GM18508 (cell line): ENCODE measurements around the gene TMC8.
"Not testable (repeated sequence)": the region's sequence is repeated elsewhere in the genome, so short reads cannot be mapped to it uniquely, and the experiment has no call there.

Experiments
- ATAC-seq: cut with Tn5 transposase; IDR thresholded peaks from one replicate; pipeline ENCODE4 v1.9.1; 2021; ENCODE audit warnings: moderate number of reproducible peaks; ENCODE audit not compliant: insufficient read depth, unreplicated experiment

Gene TMC8

GRCh38 chr17:78108726-78109488 is 21.7 kb upstream of the TMC8 start:
- ATAC-seq: no peak

GRCh38 chr17:78109489-78109761 is 21.1 kb upstream of the TMC8 start:
- no peak for ATAC-seq

- no peak for ATAC-seq
Measured at GRCh38 chr17:78110363-78111015, 20.1 kb upstream of the TMC8 start.

- no peak for ATAC-seq
Measured at GRCh38 chr17:78111016-78111726, 19.4 kb upstream of the TMC8 start.

GRCh38 chr17:78111727-78112517 is 18.6 kb upstream of the TMC8 start:
- no peak for ATAC-seq

- ATAC-seq: no peak
Measured at GRCh38 chr17:78112518-78113471, 17.8 kb upstream of the TMC8 start.

GRCh38 chr17:78113804-78114785 is 16.5 kb upstream of the TMC8 start:
- ATAC-seq: no peak

GRCh38 chr17:78114831-78115723 is 15.5 kb upstream of the TMC8 start:
- ATAC-seq: no peak

- ATAC-seq: not testable (repeated sequence)
Measured at GRCh38 chr17:78115803-78116202, 14.8 kb upstream of the TMC8 start.

- ATAC-seq: no peak
Measured at GRCh38 chr17:78116411-78116810, 14.2 kb upstream of the TMC8 start.

- ATAC-seq: no peak
Measured at GRCh38 chr17:78117027-78117981, 13.3 kb upstream of the TMC8 start.

- no peak for ATAC-seq
Measured at GRCh38 chr17:78118801-78119241, 11.8 kb upstream of the TMC8 start.

GRCh38 chr17:78120537-78120936 is 10.0 kb upstream of the TMC8 start:
- no peak for ATAC-seq

- ATAC-seq: no peak
Measured at GRCh38 chr17:78120971-78121800, 9.4 kb upstream of the TMC8 start.

GRCh38 chr17:78121801-78122215 is 8.8 kb upstream of the TMC8 start:
- no peak for ATAC-seq
